Activated CD8-positive, alpha-beta T cell treated with anti-CD3 and anti-CD28 coated beads for 36 hours (primary cell): ENCODE data around the gene GLCCI1. TPM values are rescaled to one million over a fixed set of nuclear protein-coding genes. Genes with fewer than 3 reads are reported as not detected.

Experiments
- ATAC-seq: fragments of 200-7000 bp; cut with Tn5 transposase; one replicate; pipeline ENCODE4 v1.10.0; 2021; ENCODE audit warnings: mild to moderate bottlenecking, moderate library complexity
- CTCF ChIA-PET: fragments of 350-600 bp; sonication (Branson Sonifier 250); formaldehyde crosslinking; loops from one replicate; lab custom pipeline; 2021; ENCODE audit warnings: antibody characterized with exemption; lab: Charles Lee
- POLR2A ChIA-PET: fragments of 350-600 bp; sonication (Branson Sonifier 250); formaldehyde crosslinking; loops from one replicate; lab custom pipeline; 2021; ENCODE audit warnings: antibody characterized with exemption; lab: Charles Lee
- DNase-seq: peaks from one replicate; pipeline ENCODE4 v3.0.0-alpha.2; 2020
- H3K27ac Mint-ChIP-seq: one replicate; pipeline ENCODE4 v1.8.0; 2021; ENCODE audit warnings: mild to moderate bottlenecking, mixed read lengths
- H3K27me3 Mint-ChIP-seq: one replicate; pipeline ENCODE4 v1.8.0; 2021; ENCODE audit warnings: mixed read lengths
- H3K36me3 Mint-ChIP-seq: one replicate; pipeline ENCODE4 v1.8.0; 2021; ENCODE audit warnings: low read depth, mixed read lengths
- H3K4me1 Mint-ChIP-seq: one replicate; pipeline ENCODE4 v1.8.0; 2021; ENCODE audit warnings: low read depth, mixed read lengths
- H3K4me3 Mint-ChIP-seq: one replicate; pipeline ENCODE4 v1.8.0; 2021; ENCODE audit warnings: mild to moderate bottlenecking, moderate library complexity, mixed read lengths
- H3K9me3 Mint-ChIP-seq: one replicate; pipeline ENCODE4 v1.8.0; 2021; ENCODE audit warnings: mixed read lengths
- CTCF ChIP-seq: fragments of 200-600 bp; IDR thresholded peaks from one replicate; pipeline ENCODE4 v1.8.0; 2022; ENCODE audit warnings: antibody characterized with exemption, mild to moderate bottlenecking
- intact Hi-C: fragments of 100-400 bp; cut with micrococcal nuclease; formaldehyde crosslinking; loops from one replicate; pipeline ENCODE4 v1.10.0; 2022
- total RNA-seq, 2 experiments: library from RNA; stranded (reverse); gene quantifications; one replicate each; pipeline ENCODE4 v1.2.3, GENCODE V29; 2021

Gene GLCCI1
- total RNA-seq, 2 experiments from 2014 or later = 11.3 to 13.0 TPM

DNA sequence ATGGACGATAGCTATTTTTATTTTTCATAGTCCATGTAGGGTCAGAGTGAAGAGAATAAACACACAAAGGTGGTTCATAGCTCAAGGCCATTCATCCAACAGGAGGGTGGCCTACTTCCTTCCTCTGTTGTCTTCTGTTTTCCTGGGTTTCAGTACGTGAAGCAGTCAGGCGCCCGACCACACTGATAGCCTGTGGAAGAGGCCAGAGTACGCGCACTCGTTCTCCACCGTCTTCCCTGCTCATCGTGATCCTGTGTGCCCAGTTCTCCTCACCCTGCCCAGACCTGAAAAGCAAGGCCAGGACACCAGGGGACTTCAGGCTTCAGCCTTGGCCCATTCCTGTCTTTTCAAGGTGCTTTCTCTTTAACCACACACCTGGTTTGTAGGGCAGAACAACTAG lies 134.7 kb downstream of the GLCCI1 start:
- no peak for TF ChIP-seq CTCF
- peaks cover 24% of the 10 kb centered on the region for H3K9me3 Mint-ChIP-seq
- no peaks in the 10 kb centered on the region for H3K27me3 Mint-ChIP-seq
- ChIA-PET CTCF (interaction anchor here (1.1 to 1.4 kb wide), 2 partner anchors 18 to 30 kb away, joined by 3 read pairs; no protein-coding TSS in a partner anchor), POLR2A (no interaction called here)
- ATAC-seq (no peak), DNase-seq (no peak)
- intact Hi-C loops = no loop called here
- no peak overlapping the region for H3K27ac Mint-ChIP-seq
- H3K4me1 Mint-ChIP-seq = peaks cover 30% of the 10 kb centered on the region
- H3K4me3 Mint-ChIP-seq = no peak overlapping the region
- H3K36me3 Mint-ChIP-seq = peaks cover 2% of the 10 kb centered on the region

- Mint-ChIP-seq H3K9me3 (peaks cover 16% of the 10 kb centered on the region), H3K27ac (peak overlapping the region; percentile 67), H3K27me3 (no peaks in the 10 kb centered on the region), H3K4me3 (no peak overlapping the region), H3K36me3 (peaks cover 2% of the 10 kb centered on the region), H3K4me1 (peaks cover 30% of the 10 kb centered on the region)
- CTCF ChIA-PET = interaction anchor here (0.6 to 1.6 kb wide), 2 partner anchors 21 to 111 kb away, joined by 3 read pairs; no protein-coding TSS in a partner anchor
- intact Hi-C loops = no loop called here
- POLR2A ChIA-PET = no interaction called here
- DNase-seq = peak; percentile 37
- no peak for TF ChIP-seq CTCF
- peak; percentile 71 for ATAC-seq
Measured at GRCh38 chr7:8105449-8106095, 137.0 kb downstream of the GLCCI1 start.

DNA sequence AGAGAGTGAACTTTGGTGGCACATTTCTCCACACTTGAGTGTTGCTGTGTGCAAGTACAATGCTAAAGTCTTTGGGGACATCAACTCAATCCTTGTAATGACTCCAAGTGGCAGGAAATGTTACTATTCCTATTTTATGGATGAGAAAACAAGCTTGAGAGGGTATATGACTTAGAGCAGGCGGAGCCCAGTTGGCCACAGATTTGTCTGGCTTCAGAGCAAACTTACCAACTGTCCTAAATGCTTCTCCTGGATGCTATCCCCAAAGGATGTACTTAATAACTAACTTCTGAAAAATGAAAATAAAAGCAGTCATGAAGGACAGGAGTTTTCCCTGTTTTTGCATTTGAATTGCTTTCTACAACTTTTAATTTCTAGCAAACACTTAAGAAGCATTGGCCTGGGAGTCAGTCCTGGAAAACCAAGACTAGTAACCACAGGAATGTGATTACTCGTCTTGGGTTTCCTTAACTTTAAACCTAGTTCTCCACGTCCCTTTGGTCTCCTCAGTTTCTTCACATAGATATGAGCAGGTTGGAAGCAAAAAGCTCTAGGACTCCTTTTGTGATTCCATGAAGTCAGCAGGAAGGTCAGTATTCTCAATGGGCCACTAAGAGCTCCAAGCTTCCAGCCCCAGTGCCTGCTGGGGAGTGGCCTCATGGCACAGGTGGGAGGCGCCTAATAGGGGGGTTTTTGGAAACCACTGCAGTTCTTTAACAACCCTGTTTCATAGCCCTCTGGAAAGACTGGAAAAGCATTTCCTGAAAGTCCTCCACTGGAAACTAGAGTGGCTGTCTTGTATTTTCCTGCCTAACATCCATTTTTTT lies 140.8 kb downstream of the GLCCI1 start:
- Mint-ChIP-seq H3K4me3 (no peak overlapping the region), H3K9me3 (peaks cover 9% of the 10 kb centered on the region), H3K36me3 (no peaks in the 10 kb centered on the region), H3K27ac (no peak overlapping the region), H3K4me1 (peaks cover 33% of the 10 kb centered on the region), H3K27me3 (no peaks in the 10 kb centered on the region)
- ATAC-seq (no peak), DNase-seq (no peak)
- POLR2A ChIA-PET = no interaction called here
- no peak for TF ChIP-seq CTCF
- CTCF ChIA-PET = interaction anchor here (0.7 kb wide), 2 partner anchors 9 to 14 kb away, joined by 3 read pairs; no protein-coding TSS in a partner anchor
- intact Hi-C loops = loop anchor here (10.0 kb wide), 1 partner anchor 425 kb away; no protein-coding TSS in a partner anchor

- peaks cover 15% of the 10 kb centered on the region for H3K9me3 Mint-ChIP-seq
- no peak for DNase-seq
- no peaks in the 10 kb centered on the region for H3K27me3 Mint-ChIP-seq
- TF ChIP-seq CTCF = no peak
- no peak for ATAC-seq
- ChIA-PET CTCF (no interaction called here), POLR2A (no interaction called here)
- peaks cover 33% of the 10 kb centered on the region for H3K4me1 Mint-ChIP-seq
- H3K36me3 Mint-ChIP-seq = no peaks in the 10 kb centered on the region
- H3K27ac Mint-ChIP-seq = no peak overlapping the region
- no peak overlapping the region for H3K4me3 Mint-ChIP-seq
- intact Hi-C loops = loop anchor here (10.0 kb wide), 1 partner anchor 427 kb away; no protein-coding TSS in a partner anchor
Measured at GRCh38 chr7:8111282-8111960, 142.8 kb downstream of the GLCCI1 start.
